OCI-LY3 (cell line): ENCODE data around the gene CASP4.

Experiments
- H2AFZ ChIP-seq: fragments of 200-600, 300-600 bp; shearing (Covaris generic); 2 replicates; pipeline ENCODE4 v1.6.0; 2014; ENCODE audit warnings: antibody characterized with exemption, low read depth, low read length
- H3K27ac ChIP-seq: fragments of 200-600, 300-600 bp; sonication (generic); 2 replicates; pipeline ENCODE4 v1.5.1; 2014; ENCODE audit warnings: mild to moderate bottlenecking, low read length, moderate library complexity, mixed read lengths
- H3K27me3 ChIP-seq: fragments of 200-600, 300-600 bp; sonication (generic); 2 replicates; pipeline ENCODE4 v1.6.1; 2014; ENCODE audit warnings: low read depth, low read length, mixed read lengths
- H3K36me3 ChIP-seq: fragments of 200-600, 300-600 bp; sonication (generic); replicated peaks from 2 replicates; pipeline ENCODE3; 2014; ENCODE audit warnings: low read depth, low read length, mixed read lengths
- H3K4me1 ChIP-seq: fragments of 300-600, 200-600 bp; sonication (generic); 2 replicates; pipeline ENCODE4 v1.6.1; 2014; ENCODE audit warnings: low read length, mixed read lengths
- H3K4me2 ChIP-seq: fragments of 200-600, 300-600 bp; sonication (generic); 2 replicates; pipeline ENCODE4 v1.6.1; 2014; ENCODE audit warnings: low read length, mixed read lengths
- H3K4me3 ChIP-seq: fragments of 300-600, 200-600 bp; sonication (generic); 2 replicates; pipeline ENCODE4 v1.5.1; 2014; ENCODE audit warnings: antibody characterized with exemption, mild to moderate bottlenecking, low read length, moderate library complexity
- H3K79me2 ChIP-seq: fragments of 300-600, 200-600 bp; shearing (Covaris generic); 2 replicates; pipeline ENCODE4 v1.6.1; 2014; ENCODE audit warnings: mild to moderate bottlenecking, low read length, mixed read lengths
- H3K9ac ChIP-seq: fragments of 300-600, 200-600 bp; shearing (Covaris generic); 2 replicates; pipeline ENCODE4 v1.6.0; 2014; ENCODE audit warnings: mild to moderate bottlenecking, low read length, moderate library complexity
- H3K9me3 ChIP-seq: fragments of 200-600, 300-600 bp; shearing (Covaris generic); 2 replicates; pipeline ENCODE4 v1.6.1; 2014; ENCODE audit warnings: low read length, mixed read lengths; ENCODE audit not compliant: insufficient read depth
- H4K20me1 ChIP-seq: fragments of 200-600, 300-600 bp; sonication (generic); 2 replicates; pipeline ENCODE4 v1.6.1; 2016; ENCODE audit warnings: low read length, mixed read lengths; ENCODE audit not compliant: insufficient read depth
- EZH2phosphoT487 ChIP-seq: fragments of 200-600 bp; shearing (Covaris generic); IDR thresholded peaks from 2 replicates; pipeline ENCODE4 v1.6.1; 2018; ENCODE audit warnings: antibody characterized with exemption, mixed run types, low read depth
- TF ChIP-seq, protein P1 (sequence below): fragments of 200-600, 300-600 bp; sonication (generic); IDR thresholded peaks from 2 replicates; pipeline ENCODE4 v1.5.1; 2014; ENCODE audit warnings: antibody characterized with exemption, low read length, low read depth

The CASP4 gene

DNA sequence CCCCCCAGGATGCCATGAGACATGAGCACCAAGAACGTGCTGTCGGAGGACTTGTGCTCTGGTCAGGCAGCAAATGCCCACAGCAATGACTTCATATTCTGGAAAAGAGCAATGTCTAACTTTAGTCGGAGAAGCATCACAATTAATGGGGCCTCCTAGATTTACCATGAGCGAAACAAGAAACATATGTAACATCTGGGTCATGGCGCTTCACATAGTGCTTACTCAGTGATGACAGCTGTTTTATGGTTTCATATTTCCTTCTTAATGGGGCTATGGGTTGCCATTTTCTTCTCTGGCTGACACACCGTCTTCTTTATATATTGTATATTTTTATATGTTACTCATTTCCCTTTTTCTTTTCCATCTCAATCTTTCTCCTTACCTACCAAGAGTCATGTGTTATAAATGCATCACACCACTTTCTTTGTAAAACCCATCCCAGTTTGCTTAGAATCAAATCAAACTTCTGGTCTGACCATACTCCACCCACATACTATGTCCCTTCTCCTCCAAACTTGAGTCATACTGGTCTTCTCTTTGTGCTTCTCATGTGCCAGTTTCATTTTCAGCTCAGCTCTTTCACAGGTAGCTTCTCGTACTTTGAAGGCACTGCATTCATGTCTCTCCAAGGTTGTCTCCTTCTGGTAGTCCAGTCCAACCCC is 60.7 kb downstream of the CASP4 start:
- Histone ChIP-seq H3K9ac (no peak overlapping the region), H3K36me3 (no peaks in the 10 kb centered on the region), H3K9me3 (no peaks in the 10 kb centered on the region), H3K4me3 (no peak overlapping the region), H2AFZ (no peak overlapping the region), H3K27me3 (no peaks in the 10 kb centered on the region), H3K4me1 (no peaks in the 10 kb centered on the region), H3K4me2 (no peak overlapping the region), H3K79me2 (no peaks in the 10 kb centered on the region), H4K20me1 (no peaks in the 10 kb centered on the region), H3K27ac (no peak overlapping the region)
- no peak for TF ChIP-seq EZH2phosphoT487
- TF ChIP-seq, protein P1, sequence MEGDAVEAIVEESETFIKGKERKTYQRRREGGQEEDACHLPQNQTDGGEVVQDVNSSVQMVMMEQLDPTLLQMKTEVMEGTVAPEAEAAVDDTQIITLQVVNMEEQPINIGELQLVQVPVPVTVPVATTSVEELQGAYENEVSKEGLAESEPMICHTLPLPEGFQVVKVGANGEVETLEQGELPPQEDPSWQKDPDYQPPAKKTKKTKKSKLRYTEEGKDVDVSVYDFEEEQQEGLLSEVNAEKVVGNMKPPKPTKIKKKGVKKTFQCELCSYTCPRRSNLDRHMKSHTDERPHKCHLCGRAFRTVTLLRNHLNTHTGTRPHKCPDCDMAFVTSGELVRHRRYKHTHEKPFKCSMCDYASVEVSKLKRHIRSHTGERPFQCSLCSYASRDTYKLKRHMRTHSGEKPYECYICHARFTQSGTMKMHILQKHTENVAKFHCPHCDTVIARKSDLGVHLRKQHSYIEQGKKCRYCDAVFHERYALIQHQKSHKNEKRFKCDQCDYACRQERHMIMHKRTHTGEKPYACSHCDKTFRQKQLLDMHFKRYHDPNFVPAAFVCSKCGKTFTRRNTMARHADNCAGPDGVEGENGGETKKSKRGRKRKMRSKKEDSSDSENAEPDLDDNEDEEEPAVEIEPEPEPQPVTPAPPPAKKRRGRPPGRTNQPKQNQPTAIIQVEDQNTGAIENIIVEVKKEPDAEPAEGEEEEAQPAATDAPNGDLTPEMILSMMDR, result no peak

- H3K27me3 ChIP-seq, result no peaks in the 10 kb centered on the region
- TF ChIP-seq EZH2phosphoT487, result no peak
- TF ChIP-seq, protein P1, result no peak
- H3K4me1 ChIP-seq, result no peaks in the 10 kb centered on the region
- no peak overlapping the region for H3K4me3 ChIP-seq
- H4K20me1 ChIP-seq, result no peaks in the 10 kb centered on the region
- H3K36me3 ChIP-seq, result no peaks in the 10 kb centered on the region
- H3K9ac ChIP-seq, result no peak overlapping the region
- no peaks in the 10 kb centered on the region for H3K9me3 ChIP-seq
- no peaks in the 10 kb centered on the region for H3K79me2 ChIP-seq
- no peak overlapping the region for H3K27ac ChIP-seq
- no peak overlapping the region for H2AFZ ChIP-seq
- H3K4me2 ChIP-seq, result no peak overlapping the region
Observed at GRCh38 chr11:104905271-104905670, 63.1 kb downstream of the CASP4 start.

DNA sequence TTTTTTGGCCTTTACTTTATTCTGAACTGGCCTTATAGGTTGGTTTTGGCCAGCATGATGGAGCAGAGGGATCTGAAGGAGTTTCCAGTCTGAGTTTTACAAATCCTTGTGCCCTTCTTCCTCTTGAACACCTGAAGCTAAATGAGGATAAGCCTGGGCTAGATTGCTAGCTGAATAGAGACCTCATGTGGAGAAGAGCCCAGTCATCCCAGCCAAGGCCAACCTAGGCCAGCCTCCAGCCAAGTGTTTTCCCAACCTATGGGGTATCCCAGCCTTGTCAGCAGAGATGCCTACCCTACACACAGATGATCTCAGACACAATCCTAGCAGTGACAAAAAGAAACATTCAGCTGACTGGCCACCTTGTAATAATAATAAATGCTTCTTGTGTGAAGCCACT is 69.1 kb downstream of the CASP4 start:
- Histone ChIP-seq H3K27ac (no peak overlapping the region), H3K4me3 (no peak overlapping the region), H3K4me1 (peaks cover 15% of the 10 kb centered on the region), H2AFZ (no peak overlapping the region), H3K79me2 (no peaks in the 10 kb centered on the region), H3K9ac (no peak overlapping the region), H3K4me2 (no peak overlapping the region), H3K36me3 (no peaks in the 10 kb centered on the region), H3K9me3 (no peaks in the 10 kb centered on the region), H3K27me3 (no peaks in the 10 kb centered on the region), H4K20me1 (no peaks in the 10 kb centered on the region)
- TF ChIP-seq EZH2phosphoT487, result no peak
- TF ChIP-seq, protein P1, result no peak

GRCh38 chr11:104898685-104899013 is 69.7 kb downstream of the CASP4 start:
- Histone ChIP-seq H3K79me2 (no peaks in the 10 kb centered on the region), H3K36me3 (no peaks in the 10 kb centered on the region), H3K9ac (peak overlapping the region; percentile 38), H3K4me1 (peaks cover 15% of the 10 kb centered on the region), H3K4me2 (peak overlapping the region; percentile 75), H3K27ac (peak overlapping the region; percentile 29), H4K20me1 (no peaks in the 10 kb centered on the region), H3K4me3 (peak overlapping the region; percentile 64), H2AFZ (peak overlapping the region; percentile 62), H3K9me3 (no peaks in the 10 kb centered on the region), H3K27me3 (no peaks in the 10 kb centered on the region)
- TF ChIP-seq EZH2phosphoT487, result no peak
- TF ChIP-seq, protein P1, result no peak
